Spleen (tissue), 3 donors: ENCODE results near the gene BACH2.

Source experiments
- POLR2A ChIP-seq, 3 donors: fragments of 450-650 bp; IDR thresholded peaks; one replicate each; pipeline ENCODE4 v1.5.1; 2017; ENCODE audit warnings: antibody characterized with exemption in 3 of 3, mild to moderate bottlenecking in 1 of 3
- POLR2AphosphoS5 ChIP-seq, 3 donors: sonication (generic); formaldehyde crosslinking; IDR thresholded peaks; one replicate each; pipeline ENCODE4 v1.5.1; 2017; ENCODE audit warnings: antibody characterized with exemption in 3 of 3

- TF ChIP-seq POLR2AphosphoS5 (IDR thresholded peaks at IDR 0.05) (no peak), POLR2A (IDR thresholded peaks at IDR 0.05) (no peak)
Observed at GRCh38 chr6:89938014-89938413, 358.6 kb downstream of the BACH2 start.
